ENCODE measurements around the gene SPEN.

DNA sequence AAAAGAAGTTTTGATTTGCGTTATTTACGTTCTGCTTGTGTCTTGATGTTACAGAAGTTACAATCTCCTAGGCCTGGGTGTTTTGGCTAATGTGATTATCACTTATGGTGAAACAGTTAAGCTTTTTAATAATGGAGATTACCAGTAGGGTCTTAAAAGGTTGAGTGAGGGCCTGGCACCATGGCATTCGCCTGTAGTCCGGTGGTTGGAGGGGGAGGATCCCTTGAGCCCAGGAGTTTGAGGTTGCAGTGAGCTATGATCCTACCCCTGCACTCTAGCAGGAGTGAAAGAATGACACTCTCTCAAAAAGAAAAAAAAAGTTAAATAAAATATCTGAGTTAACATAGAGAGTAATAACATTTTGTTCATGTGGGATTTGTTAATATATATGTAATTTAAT lies 8.8 kb upstream of the SPEN start:
- no peak for TF ChIP-seq EP300 (IDR thresholded peaks at IDR 0.05)
- TF ChIP-seq, protein P1, sequence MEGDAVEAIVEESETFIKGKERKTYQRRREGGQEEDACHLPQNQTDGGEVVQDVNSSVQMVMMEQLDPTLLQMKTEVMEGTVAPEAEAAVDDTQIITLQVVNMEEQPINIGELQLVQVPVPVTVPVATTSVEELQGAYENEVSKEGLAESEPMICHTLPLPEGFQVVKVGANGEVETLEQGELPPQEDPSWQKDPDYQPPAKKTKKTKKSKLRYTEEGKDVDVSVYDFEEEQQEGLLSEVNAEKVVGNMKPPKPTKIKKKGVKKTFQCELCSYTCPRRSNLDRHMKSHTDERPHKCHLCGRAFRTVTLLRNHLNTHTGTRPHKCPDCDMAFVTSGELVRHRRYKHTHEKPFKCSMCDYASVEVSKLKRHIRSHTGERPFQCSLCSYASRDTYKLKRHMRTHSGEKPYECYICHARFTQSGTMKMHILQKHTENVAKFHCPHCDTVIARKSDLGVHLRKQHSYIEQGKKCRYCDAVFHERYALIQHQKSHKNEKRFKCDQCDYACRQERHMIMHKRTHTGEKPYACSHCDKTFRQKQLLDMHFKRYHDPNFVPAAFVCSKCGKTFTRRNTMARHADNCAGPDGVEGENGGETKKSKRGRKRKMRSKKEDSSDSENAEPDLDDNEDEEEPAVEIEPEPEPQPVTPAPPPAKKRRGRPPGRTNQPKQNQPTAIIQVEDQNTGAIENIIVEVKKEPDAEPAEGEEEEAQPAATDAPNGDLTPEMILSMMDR (IDR thresholded peaks at IDR 0.05): no peak
- TF ChIP-seq POLR2A (IDR thresholded peaks at IDR 0.05): no peak
